Effector memory CD8-positive, alpha-beta T cell (primary cell): ENCODE data around the gene KRTAP3-1.
"Not testable (repeated sequence)": the region's sequence is repeated elsewhere in the genome, so short reads cannot be mapped to it uniquely, and the experiment has no call there.

ENCODE experiments used
- ATAC-seq: fragments of 150-1000 bp; cut with Tn5 transposase; replicated peaks from 2 replicates; pipeline ENCODE4 v1.10.0; 2021; ENCODE audit warnings: mild to moderate bottlenecking, moderate library complexity
- DNase-seq, 3 experiments: peaks; one replicate each; pipeline ENCODE4 v3.0.0; 2021
- H3K27ac Mint-ChIP-seq, 2 donors: one replicate each; pipeline ENCODE4 v1.8.0; 2022; ENCODE audit warnings: mild to moderate bottlenecking in 2 of 2, mixed read lengths in 2 of 2, moderate library complexity in 2 of 2
- H3K27me3 Mint-ChIP-seq, 2 donors: one replicate each; pipeline ENCODE4 v1.8.0; 2022; ENCODE audit warnings: mixed read lengths in 2 of 2
- H3K36me3 Mint-ChIP-seq: one replicate; pipeline ENCODE4 v1.8.0; 2022; ENCODE audit warnings: mild to moderate bottlenecking, moderate library complexity, mixed read lengths; ENCODE audit not compliant: insufficient read depth
- H3K4me1 Mint-ChIP-seq, 2 donors: one replicate each; pipeline ENCODE4 v1.8.0; 2022; ENCODE audit warnings: low read depth in 2 of 2, mixed read lengths in 2 of 2
- H3K4me3 Mint-ChIP-seq, 2 donors: one replicate each; pipeline ENCODE4 v1.8.0; 2022; ENCODE audit warnings: mild to moderate bottlenecking in 2 of 2, mixed read lengths in 2 of 2, moderate library complexity in 2 of 2
- H3K9me3 Mint-ChIP-seq, 2 donors: one replicate each; pipeline ENCODE4 v1.8.0; 2022; ENCODE audit warnings: mixed read lengths in 2 of 2

KRTAP3-1 gene

GRCh38 chr17:41009301-41009760 is 403 bp upstream of the KRTAP3-1 start:
- DNase-seq (no peak), ATAC-seq (no peak)
- Mint-ChIP-seq H3K4me1 (no peaks in the 10 kb centered on the region), H3K27me3 (peaks cover 7 to 23% of the 10 kb centered on the region in 2 donors), H3K27ac (no peak overlapping the region), H3K4me3 (no peak overlapping the region), H3K36me3 (no peaks in the 10 kb centered on the region), H3K9me3 (no peaks in the 10 kb centered on the region)

DNA sequence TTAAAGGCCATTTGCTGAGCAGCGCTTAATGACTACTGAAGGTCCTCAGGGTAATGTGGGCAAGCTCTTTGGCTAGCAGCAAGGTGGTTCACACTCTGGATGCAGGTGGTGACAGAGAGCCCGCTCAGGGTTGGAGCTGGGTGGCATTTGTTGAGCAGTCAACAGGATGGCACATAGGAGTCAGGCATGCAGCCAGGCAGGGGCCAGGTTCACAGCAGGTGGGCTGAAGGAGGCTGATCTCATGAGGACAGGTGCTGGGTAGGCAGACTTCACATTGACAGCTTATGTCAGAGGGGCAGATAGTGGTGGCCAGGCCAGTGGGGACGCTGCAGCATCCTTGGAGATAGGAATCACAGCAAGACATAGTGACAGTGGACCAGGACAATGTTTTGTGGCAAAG is 4.5 kb downstream of the KRTAP3-1 start:
- Mint-ChIP-seq H3K4me1 (no peaks in the 10 kb centered on the region), H3K27me3 (peaks cover 45 to 54% of the 10 kb centered on the region in 2 donors), H3K27ac (no peak overlapping the region), H3K9me3 (no peaks in the 10 kb centered on the region), H3K4me3 (no peak overlapping the region), H3K36me3 (no peaks in the 10 kb centered on the region)
- ATAC-seq (no peak), DNase-seq (no peak)

- no peak for DNase-seq
- no peaks in the 10 kb centered on the region for H3K9me3 Mint-ChIP-seq
These were observed 5.0 kb downstream of the KRTAP3-1 start for GRCh38 chr17:41003926-41004325.

DNA sequence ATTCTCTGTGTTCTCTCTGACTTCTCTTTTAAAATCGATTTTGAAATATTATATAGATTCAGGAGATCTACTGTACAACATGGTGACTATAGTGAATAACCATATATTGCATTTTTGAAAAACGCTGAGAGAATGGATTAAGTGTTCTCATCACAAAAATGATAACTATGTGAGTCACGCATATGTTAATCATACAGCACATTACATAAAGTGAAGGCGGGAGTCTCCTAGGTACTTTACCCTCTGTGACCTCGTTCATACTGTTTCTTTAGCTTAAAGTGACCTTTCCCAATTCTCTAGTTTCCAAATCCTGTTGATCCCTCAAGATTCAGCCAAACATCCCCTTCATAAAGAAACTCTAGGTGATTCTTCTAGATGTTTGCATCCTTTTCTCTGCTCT is 6.1 kb downstream of the KRTAP3-1 start:
- no peaks in the 10 kb centered on the region for H3K36me3 Mint-ChIP-seq
- DNase-seq = no peak
- no peaks in the 10 kb centered on the region for H3K4me1 Mint-ChIP-seq
- H3K9me3 Mint-ChIP-seq = no peaks in the 10 kb centered on the region
- H3K27me3 Mint-ChIP-seq = peaks cover 54 to 61% of the 10 kb centered on the region in 2 donors
- H3K27ac Mint-ChIP-seq = no peak overlapping the region
- no peak overlapping the region for H3K4me3 Mint-ChIP-seq
- no peak for ATAC-seq

More at GRCh38 chr17:41003926-41004325, 5.0 kb downstream of the KRTAP3-1 start:
- no peak overlapping the region for H3K4me3 Mint-ChIP-seq
- no peak for ATAC-seq
- H3K36me3 Mint-ChIP-seq = no peaks in the 10 kb centered on the region
- H3K27ac Mint-ChIP-seq = no peak overlapping the region
- H3K4me1 Mint-ChIP-seq = no peaks in the 10 kb centered on the region
- peaks cover 50 to 56% of the 10 kb centered on the region in 2 donors for H3K27me3 Mint-ChIP-seq

DNA sequence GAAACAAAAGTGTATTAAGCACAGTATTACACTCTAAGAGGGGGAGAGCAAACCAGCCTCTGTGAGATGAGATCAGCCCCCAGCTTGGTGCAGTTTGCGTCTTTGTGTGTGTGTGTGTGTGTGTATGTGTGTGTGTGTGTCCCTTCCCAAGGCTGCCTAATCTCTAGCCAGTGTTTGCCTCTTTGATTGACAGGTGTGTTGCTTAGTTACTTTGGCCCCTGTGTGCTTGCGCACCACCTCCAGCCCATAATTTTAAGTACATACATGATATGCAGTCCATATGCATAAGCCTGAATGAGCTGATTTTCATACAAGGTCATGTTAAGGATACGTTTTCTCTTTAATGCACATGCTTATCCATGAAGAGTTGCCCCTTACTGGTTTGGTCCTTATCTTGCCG is 7.1 kb downstream of the KRTAP3-1 start:
- ATAC-seq (no peak), DNase-seq (no peak)
- Mint-ChIP-seq H3K4me1 (no peaks in the 10 kb centered on the region), H3K36me3 (no peaks in the 10 kb centered on the region), H3K9me3 (no peaks in the 10 kb centered on the region), H3K4me3 (no peak overlapping the region), H3K27me3 (peaks cover 64 to 71% of the 10 kb centered on the region in 2 donors), H3K27ac (no peak overlapping the region)

- not testable (repeated sequence) for H3K4me1 Mint-ChIP-seq, H3K27ac Mint-ChIP-seq, H3K4me3 Mint-ChIP-seq, H3K36me3 Mint-ChIP-seq, ATAC-seq, H3K9me3 Mint-ChIP-seq, DNase-seq
- peaks cover 76 to 86% of the 10 kb centered on the region in 2 donors for H3K27me3 Mint-ChIP-seq
These were observed 9.4 kb downstream of the KRTAP3-1 start, which contains the start of gene KRTAP3-2 for GRCh38 chr17:40999563-40999962. Gene KRTAP3-2 (minus strand): TSS chr17:40999906. CDS start chr17:40999853, 53 bp downstream.

- H3K36me3 Mint-ChIP-seq = no peaks in the 10 kb centered on the region
- no peak overlapping the region for H3K4me3 Mint-ChIP-seq
- ATAC-seq = no peak
- no peaks in the 10 kb centered on the region for H3K9me3 Mint-ChIP-seq
- no peaks in the 10 kb centered on the region for H3K4me1 Mint-ChIP-seq
- peaks cover 83 to 84% of the 10 kb centered on the region in 2 donors for H3K27me3 Mint-ChIP-seq
- no peak overlapping the region for H3K27ac Mint-ChIP-seq
- no peak for DNase-seq
These were observed 11.6 kb downstream of the KRTAP3-1 start for GRCh38 chr17:40997361-40997760.

DNA sequence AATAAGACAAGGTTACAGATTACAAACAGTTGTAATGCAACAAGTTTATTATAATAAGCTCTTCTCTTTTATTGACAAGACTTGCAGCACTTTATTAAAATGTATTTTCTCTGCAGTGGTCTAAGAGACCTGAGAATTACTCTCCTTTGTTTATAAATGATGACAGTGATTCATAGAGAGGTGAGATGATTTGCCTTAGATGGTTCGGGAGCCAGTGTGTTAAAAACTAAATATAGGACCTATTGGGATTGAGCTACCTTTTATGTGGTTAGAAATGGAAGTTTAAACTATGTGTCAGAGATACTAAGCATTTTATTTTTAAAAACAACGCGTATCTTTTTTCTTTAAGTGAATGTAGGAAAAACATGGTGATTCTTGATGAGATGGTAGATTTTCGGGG is 12.1 kb downstream of the KRTAP3-1 start:
- DNase-seq (no peak), ATAC-seq (no peak)
- Mint-ChIP-seq H3K4me1 (no peaks in the 10 kb centered on the region), H3K36me3 (no peaks in the 10 kb centered on the region), H3K27me3 (peaks cover 83 to 84% of the 10 kb centered on the region in 2 donors), H3K27ac (no peak overlapping the region), H3K4me3 (no peak overlapping the region), H3K9me3 (no peaks in the 10 kb centered on the region)

GRCh38 chr17:40995116-40995515 is 13.8 kb downstream of the KRTAP3-1 start:
- H3K27me3 Mint-ChIP-seq = peaks cover 72 to 73% of the 10 kb centered on the region in 2 donors
- H3K4me1 Mint-ChIP-seq = no peaks in the 10 kb centered on the region
- H3K9me3 Mint-ChIP-seq = no peaks in the 10 kb centered on the region
- ATAC-seq (no peak), DNase-seq (no peak)
- no peaks in the 10 kb centered on the region for H3K36me3 Mint-ChIP-seq
- H3K27ac Mint-ChIP-seq = no peak overlapping the region
- H3K4me3 Mint-ChIP-seq = no peak overlapping the region

- Mint-ChIP-seq H3K4me3 (no peak within 1 kb of the TSS), H3K27ac (no peak within 1 kb of the TSS), H3K36me3 (no peaks in the 10 kb centered on the region), H3K4me1 (no peaks in the 10 kb centered on the region), H3K9me3 (no peaks in the 10 kb centered on the region), H3K27me3 (peaks cover 59 to 62% of the 10 kb centered on the region in 2 donors)
- ATAC-seq (no peak), DNase-seq (no peak)
These were observed 15.1 kb downstream of the KRTAP3-1 start, which contains the start of gene KRTAP3-3 for GRCh38 chr17:40993839-40994238. Gene KRTAP3-3 (minus strand): TSS chr17:40994164. CDS start chr17:40994097, 67 bp downstream.

- Mint-ChIP-seq H3K36me3 (no peaks in the 10 kb centered on the region), H3K27me3 (peaks cover 52 to 55% of the 10 kb centered on the region in 2 donors), H3K27ac (no peak overlapping the region), H3K4me3 (no peak overlapping the region), H3K4me1 (no peaks in the 10 kb centered on the region), H3K9me3 (no peaks in the 10 kb centered on the region)
- no peak for ATAC-seq
- DNase-seq = no peak
These were observed 15.8 kb downstream of the KRTAP3-1 start for GRCh38 chr17:40993084-40993483.

DNA sequence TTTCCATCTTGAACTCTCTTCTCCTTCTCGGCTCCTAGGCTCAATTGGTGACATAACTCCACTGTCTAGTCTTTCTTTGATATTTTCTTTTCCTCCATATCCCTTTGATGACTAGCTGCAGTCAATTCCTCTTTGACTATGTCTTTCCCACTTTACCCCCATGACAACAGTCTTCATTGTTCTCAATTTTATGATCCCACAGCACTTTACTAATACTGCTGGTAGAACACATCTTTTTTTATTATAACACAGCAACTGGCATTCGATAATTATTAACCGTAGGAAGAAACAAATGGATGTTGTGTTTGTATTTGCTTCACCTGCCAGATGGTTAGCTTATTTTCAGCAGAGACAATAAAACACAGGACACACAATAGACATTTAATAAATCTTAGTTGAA is 16.3 kb downstream of the KRTAP3-1 start:
- Mint-ChIP-seq H3K27ac (no peak overlapping the region), H3K9me3 (no peaks in the 10 kb centered on the region), H3K27me3 (peaks cover 51 to 55% of the 10 kb centered on the region in 2 donors), H3K4me1 (no peaks in the 10 kb centered on the region), H3K4me3 (no peak overlapping the region), H3K36me3 (no peaks in the 10 kb centered on the region)
- no peak for ATAC-seq
- DNase-seq = no peak

DNA sequence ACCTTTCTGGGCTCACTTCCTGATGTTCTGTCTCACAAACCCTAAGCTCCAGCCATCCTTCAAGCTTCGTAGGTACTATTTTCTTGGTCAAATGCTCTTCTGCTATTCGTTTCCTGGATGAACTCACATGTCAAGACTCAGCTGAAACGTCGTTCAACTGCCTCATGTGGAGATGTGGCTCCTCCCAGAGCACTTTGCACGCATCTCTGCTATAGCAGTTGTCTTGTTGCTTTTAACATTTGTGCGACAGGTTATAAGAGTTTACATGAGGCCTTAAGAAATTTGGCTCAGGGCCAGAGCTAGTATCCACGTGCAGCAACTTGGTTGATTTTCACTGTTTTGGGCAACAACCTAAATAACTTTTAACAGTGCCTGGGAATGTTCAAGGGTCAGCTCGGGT is 22.0 kb downstream of the KRTAP3-1 start:
- Mint-ChIP-seq H3K9me3 (no peaks in the 10 kb centered on the region), H3K27me3 (peaks cover 30 to 41% of the 10 kb centered on the region in 2 donors), H3K4me3 (no peak overlapping the region), H3K4me1 (no peaks in the 10 kb centered on the region), H3K27ac (no peak overlapping the region), H3K36me3 (no peaks in the 10 kb centered on the region)
- DNase-seq (no peak), ATAC-seq (no peak)

DNA sequence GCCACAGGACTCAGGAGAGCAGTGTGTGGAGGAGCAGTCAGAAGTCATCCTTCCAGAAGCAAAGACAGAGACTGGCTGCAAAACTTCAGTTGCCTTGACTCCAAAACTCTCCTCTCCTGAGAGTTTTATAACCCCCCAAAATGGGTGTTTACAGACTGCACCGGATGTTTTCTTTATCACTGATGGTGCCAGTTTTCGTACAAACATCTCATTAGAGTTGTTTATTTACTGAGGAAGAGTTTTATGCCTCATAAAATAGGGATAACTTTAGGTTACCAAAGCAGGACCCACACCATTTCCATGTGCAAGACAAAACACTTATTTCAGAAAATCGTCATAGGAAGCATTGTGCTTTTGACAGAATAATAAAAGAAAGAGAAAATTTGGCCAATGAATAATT is 24.7 kb downstream of the KRTAP3-1 start, which contains the start of gene KRT40:
Gene KRT40 (minus strand): TSS at position 101 of the 400 bp plus-strand sequence. CDS start 53 bp downstream, at position 48.
- ATAC-seq (no peak), DNase-seq (no peak)
- H3K27ac Mint-ChIP-seq = no peak within 1 kb of the TSS
- peaks cover 33 to 62% of the 10 kb centered on the region in 2 donors for H3K27me3 Mint-ChIP-seq
- no peaks in the 10 kb centered on the region for H3K9me3 Mint-ChIP-seq
- no peaks in the 10 kb centered on the region for H3K36me3 Mint-ChIP-seq
- H3K4me3 Mint-ChIP-seq = no peak within 1 kb of the TSS
- H3K4me1 Mint-ChIP-seq = no peaks in the 10 kb centered on the region
